ENCODE results near the gene MICAL3.

Gene MICAL3

DNA sequence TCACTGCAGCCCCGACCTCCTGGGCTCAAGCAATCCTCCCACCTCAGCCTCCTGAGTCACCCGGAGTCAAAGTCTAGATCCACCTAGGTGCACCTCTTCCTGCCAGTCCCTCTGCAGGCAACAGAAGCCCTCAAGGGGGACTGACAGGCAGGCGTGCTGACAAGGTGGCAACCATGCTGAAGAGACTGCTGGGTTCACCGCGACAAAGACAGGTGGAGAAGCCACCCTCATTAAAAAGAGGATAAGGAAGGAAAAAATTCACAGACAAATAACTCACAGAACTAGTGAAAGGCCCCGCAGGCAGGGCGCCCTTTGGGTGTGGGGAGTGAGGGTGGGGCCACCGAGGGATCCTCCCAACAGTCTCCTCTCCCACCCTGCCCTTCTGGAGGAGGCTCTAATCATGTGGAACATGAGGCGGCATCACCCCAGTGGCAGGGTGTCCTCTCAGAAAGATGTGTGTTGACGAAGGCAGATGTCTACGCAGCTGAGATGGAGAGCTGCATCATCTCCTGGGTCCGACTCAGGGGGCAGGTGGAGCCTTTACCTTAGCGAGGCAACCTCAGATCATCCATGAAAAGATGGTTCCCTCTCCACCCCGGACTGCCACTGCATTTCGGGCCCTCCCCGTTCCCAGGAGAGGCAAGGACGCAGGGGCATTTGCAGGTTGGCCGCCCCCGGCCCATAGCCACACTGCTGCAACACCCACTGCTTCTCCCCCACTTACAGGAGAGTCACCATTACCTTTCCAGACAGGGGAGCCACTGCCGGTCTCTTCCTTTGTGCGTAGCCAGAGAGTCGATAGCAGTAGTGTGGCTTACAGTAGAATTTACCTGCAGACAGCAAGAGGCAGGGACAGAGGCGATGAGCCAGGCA, 158.9 kb downstream of the MICAL3 start:
- TF ChIP-seq, protein P1, sequence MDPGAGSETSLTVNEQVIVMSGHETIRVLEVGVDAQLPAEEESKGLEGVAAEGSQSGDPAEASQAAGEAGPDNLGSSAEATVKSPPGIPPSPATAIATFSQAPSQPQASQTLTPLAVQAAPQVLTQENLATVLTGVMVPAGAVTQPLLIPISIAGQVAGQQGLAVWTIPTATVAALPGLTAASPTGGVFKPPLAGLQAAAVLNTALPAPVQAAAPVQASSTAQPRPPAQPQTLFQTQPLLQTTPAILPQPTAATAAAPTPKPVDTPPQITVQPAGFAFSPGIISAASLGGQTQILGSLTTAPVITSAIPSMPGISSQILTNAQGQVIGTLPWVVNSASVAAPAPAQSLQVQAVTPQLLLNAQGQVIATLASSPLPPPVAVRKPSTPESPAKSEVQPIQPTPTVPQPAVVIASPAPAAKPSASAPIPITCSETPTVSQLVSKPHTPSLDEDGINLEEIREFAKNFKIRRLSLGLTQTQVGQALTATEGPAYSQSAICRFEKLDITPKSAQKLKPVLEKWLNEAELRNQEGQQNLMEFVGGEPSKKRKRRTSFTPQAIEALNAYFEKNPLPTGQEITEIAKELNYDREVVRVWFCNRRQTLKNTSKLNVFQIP (CRISPR knock-in tag; IDR thresholded peaks at IDR 0.05; ENCODE audit: borderline replicate concordance, low read depth) = no peak
- TF ChIP-seq OSR1 (CRISPR knock-in tag; IDR thresholded peaks at IDR 0.05) (no peak), ARNTL (CRISPR knock-in tag; IDR thresholded peaks at IDR 0.05; ENCODE audit: borderline replicate concordance, low read depth) (no peak), CSDC2 (CRISPR knock-in tag; IDR thresholded peaks at IDR 0.05) (no peak), ZFP30 (CRISPR knock-in tag; IDR thresholded peaks at IDR 0.05) (no peak), PPARA (CRISPR knock-in tag; IDR thresholded peaks at IDR 0.05; ENCODE audit: borderline replicate concordance) (no peak)
- no peak for ATAC-seq

DNA sequence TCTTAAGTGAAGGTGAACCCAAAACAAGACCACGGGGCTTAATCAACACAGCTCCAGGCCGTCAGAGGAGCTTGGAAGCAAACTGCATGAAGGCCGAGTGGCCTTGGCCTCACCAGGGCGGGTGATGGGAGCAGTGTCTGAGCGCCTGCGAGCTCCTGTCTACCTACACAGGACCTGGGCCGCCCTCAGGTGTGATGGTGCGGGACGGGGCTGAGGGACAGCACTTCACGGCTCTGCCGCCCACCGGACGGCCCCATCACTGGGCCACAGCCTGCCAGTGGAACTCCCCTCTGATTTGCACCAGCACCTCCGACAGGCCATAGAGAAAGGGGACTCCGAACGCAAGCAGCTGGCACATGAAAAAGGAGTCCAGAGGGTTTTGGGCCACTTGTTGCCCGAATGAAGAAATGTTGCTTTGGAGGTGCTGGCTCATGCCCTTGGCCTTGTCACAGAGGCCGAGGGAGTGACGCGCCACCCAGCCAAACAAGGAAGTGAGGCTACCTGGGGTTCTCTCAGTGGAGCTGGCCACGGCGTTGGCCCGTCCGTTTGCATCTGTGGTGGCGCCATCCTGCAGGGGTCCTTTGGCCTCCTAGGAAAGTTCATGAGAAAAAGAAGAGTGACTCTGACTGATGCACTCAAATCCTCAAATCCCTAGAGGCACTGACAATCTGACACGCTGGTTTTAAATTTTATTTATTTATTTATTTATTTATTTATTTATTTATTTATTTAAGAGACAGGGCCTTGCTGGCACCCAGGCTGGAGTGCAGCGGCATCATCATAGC, 159.8 kb downstream of the MICAL3 start:
- no peak for ATAC-seq
- TF ChIP-seq SNAI2 (CRISPR knock-in tag; IDR thresholded peaks at IDR 0.05) = no peak
- no peak for TF ChIP-seq ISL1 (CRISPR knock-in tag; IDR thresholded peaks at IDR 0.05)
- TF ChIP-seq OSR1 (CRISPR knock-in tag; IDR thresholded peaks at IDR 0.05) = no peak
- TF ChIP-seq, protein P2, sequence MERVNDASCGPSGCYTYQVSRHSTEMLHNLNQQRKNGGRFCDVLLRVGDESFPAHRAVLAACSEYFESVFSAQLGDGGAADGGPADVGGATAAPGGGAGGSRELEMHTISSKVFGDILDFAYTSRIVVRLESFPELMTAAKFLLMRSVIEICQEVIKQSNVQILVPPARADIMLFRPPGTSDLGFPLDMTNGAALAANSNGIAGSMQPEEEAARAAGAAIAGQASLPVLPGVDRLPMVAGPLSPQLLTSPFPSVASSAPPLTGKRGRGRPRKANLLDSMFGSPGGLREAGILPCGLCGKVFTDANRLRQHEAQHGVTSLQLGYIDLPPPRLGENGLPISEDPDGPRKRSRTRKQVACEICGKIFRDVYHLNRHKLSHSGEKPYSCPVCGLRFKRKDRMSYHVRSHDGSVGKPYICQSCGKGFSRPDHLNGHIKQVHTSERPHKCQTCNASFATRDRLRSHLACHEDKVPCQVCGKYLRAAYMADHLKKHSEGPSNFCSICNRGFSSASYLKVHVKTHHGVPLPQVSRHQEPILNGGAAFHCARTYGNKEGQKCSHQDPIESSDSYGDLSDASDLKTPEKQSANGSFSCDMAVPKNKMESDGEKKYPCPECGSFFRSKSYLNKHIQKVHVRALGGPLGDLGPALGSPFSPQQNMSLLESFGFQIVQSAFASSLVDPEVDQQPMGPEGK (CRISPR knock-in tag; IDR thresholded peaks at IDR 0.05; ENCODE audit: borderline replicate concordance) = no peak
- no peak for TF ChIP-seq ESRRG (CRISPR knock-in tag; IDR thresholded peaks at IDR 0.05)
- TF ChIP-seq, protein P3, sequence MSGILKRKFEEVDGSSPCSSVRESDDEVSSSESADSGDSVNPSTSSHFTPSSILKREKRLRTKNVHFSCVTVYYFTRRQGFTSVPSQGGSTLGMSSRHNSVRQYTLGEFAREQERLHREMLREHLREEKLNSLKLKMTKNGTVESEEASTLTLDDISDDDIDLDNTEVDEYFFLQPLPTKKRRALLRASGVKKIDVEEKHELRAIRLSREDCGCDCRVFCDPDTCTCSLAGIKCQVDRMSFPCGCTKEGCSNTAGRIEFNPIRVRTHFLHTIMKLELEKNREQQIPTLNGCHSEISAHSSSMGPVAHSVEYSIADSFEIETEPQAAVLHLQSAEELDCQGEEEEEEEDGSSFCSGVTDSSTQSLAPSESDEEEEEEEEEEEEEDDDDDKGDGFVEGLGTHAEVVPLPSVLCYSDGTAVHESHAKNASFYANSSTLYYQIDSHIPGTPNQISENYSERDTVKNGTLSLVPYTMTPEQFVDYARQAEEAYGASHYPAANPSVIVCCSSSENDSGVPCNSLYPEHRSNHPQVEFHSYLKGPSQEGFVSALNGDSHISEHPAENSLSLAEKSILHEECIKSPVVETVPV (CRISPR knock-in tag; IDR thresholded peaks at IDR 0.05) = no peak
- TF ChIP-seq, protein P1 (CRISPR knock-in tag; IDR thresholded peaks at IDR 0.05; ENCODE audit: borderline replicate concordance, low read depth) = no peak
- no peak for TF ChIP-seq BACH2 (CRISPR knock-in tag; IDR thresholded peaks at IDR 0.05; ENCODE audit: borderline replicate concordance)
- no peak for TF ChIP-seq TOX (CRISPR knock-in tag; IDR thresholded peaks at IDR 0.05; ENCODE audit: borderline replicate concordance)
- no peak for TF ChIP-seq ZFP30 (CRISPR knock-in tag; IDR thresholded peaks at IDR 0.05)
- TF ChIP-seq ARNTL (CRISPR knock-in tag; IDR thresholded peaks at IDR 0.05; ENCODE audit: borderline replicate concordance, low read depth) = no peak
- no peak for TF ChIP-seq ZNF70 (CRISPR knock-in tag; IDR thresholded peaks at IDR 0.05)
- no peak for TF ChIP-seq ZC3H10 (CRISPR knock-in tag; IDR thresholded peaks at IDR 0.05)
- TF ChIP-seq GLIS3 (CRISPR knock-in tag; IDR thresholded peaks at IDR 0.05) = no peak
- no peak for TF ChIP-seq ZNF8 (CRISPR knock-in tag; IDR thresholded peaks at IDR 0.05)
- TF ChIP-seq, protein P4, sequence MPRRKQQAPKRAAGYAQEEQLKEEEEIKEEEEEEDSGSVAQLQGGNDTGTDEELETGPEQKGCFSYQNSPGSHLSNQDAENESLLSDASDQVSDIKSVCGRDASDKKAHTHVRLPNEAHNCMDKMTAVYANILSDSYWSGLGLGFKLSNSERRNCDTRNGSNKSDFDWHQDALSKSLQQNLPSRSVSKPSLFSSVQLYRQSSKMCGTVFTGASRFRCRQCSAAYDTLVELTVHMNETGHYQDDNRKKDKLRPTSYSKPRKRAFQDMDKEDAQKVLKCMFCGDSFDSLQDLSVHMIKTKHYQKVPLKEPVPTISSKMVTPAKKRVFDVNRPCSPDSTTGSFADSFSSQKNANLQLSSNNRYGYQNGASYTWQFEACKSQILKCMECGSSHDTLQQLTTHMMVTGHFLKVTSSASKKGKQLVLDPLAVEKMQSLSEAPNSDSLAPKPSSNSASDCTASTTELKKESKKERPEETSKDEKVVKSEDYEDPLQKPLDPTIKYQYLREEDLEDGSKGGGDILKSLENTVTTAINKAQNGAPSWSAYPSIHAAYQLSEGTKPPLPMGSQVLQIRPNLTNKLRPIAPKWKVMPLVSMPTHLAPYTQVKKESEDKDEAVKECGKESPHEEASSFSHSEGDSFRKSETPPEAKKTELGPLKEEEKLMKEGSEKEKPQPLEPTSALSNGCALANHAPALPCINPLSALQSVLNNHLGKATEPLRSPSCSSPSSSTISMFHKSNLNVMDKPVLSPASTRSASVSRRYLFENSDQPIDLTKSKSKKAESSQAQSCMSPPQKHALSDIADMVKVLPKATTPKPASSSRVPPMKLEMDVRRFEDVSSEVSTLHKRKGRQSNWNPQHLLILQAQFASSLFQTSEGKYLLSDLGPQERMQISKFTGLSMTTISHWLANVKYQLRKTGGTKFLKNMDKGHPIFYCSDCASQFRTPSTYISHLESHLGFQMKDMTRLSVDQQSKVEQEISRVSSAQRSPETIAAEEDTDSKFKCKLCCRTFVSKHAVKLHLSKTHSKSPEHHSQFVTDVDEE (CRISPR knock-in tag; IDR thresholded peaks at IDR 0.05) = no peak
- TF ChIP-seq ZNF565 (CRISPR knock-in tag; conservative IDR thresholded peaks at IDR 0.05; ENCODE audit: low read depth) = no peak
- no peak for TF ChIP-seq RARB (CRISPR knock-in tag; IDR thresholded peaks at IDR 0.05)
- TF ChIP-seq TCF4 (CRISPR knock-in tag; IDR thresholded peaks at IDR 0.05; ENCODE audit: borderline replicate concordance) = no peak
